Measurements from ENCODE around the gene PPP1CC.
A peak's percentile ranks its signal among the peaks of the same experiment; 100 is the strongest.

Gene PPP1CC

DNA sequence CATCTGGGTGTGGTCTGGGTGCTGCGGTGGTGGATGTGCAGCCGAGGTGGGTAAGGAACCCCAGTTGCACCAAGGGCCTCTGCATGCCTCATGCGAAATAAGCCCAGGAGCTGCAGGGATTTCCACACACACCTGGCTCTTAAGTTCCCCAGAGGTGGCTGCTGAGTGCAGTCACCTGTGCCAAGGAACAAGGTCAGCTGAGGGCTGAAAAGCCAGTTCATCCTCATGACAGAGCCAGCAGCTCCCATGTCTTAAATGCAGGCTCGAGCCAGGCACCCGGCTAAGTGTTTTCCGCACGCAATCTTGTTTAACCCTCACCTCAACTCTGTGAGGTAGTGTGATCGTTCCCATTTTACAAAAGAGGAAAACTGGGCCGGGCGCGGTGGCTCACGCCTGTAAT is 63.5 kb downstream of the PPP1CC start:
- Histone ChIP-seq H3K9ac (ENCODE audit: low read depth, low read length, poor library complexity, severe bottlenecking) (no peak overlapping the region), H3K4me2 (ENCODE audit: low read depth, low read length, poor library complexity, severe bottlenecking) (no peak overlapping the region), H3F3A (ENCODE audit: low read depth) (peaks cover 8% of the 10 kb centered on the region; the same call in 1 of the 2 replicates), H3K9me2 (replicated peaks; ENCODE audit: low read depth, low read length) (no peaks in the 10 kb centered on the region), H3K36me3 (ENCODE audit: insufficient read depth, low read length) (0 out of 2 replicates have a peak, but pooled peaks cover 3% of the 10 kb centered on the region), H3K4me1 (ENCODE audit: insufficient read depth, low read length, poor library complexity, severe bottlenecking) (peaks cover 13% of the 10 kb centered on the region), H2AFZ (ENCODE audit: low read length) (no peak overlapping the region), H3K27me3 (ENCODE audit: insufficient read depth, low read length, poor library complexity, severe bottlenecking) (no peaks in the 10 kb centered on the region), H3K79me2 (ENCODE audit: insufficient read depth, low read length) (no peaks in the 10 kb centered on the region), H4K20me1 (ENCODE audit: insufficient read depth, low read length, poor library complexity, severe bottlenecking) (no peaks in the 10 kb centered on the region), H3K9me3 (ENCODE audit: insufficient read depth, low read depth, low read length) (no peaks in the 10 kb centered on the region), H3K4me3 (ENCODE audit: low read length, poor library complexity, severe bottlenecking) (no peak overlapping the region)
- TF ChIP-seq EZH2phosphoT487 (IDR thresholded peaks at IDR 0.05; ENCODE audit: borderline replicate concordance), result no peak
- TF ChIP-seq, protein P1, sequence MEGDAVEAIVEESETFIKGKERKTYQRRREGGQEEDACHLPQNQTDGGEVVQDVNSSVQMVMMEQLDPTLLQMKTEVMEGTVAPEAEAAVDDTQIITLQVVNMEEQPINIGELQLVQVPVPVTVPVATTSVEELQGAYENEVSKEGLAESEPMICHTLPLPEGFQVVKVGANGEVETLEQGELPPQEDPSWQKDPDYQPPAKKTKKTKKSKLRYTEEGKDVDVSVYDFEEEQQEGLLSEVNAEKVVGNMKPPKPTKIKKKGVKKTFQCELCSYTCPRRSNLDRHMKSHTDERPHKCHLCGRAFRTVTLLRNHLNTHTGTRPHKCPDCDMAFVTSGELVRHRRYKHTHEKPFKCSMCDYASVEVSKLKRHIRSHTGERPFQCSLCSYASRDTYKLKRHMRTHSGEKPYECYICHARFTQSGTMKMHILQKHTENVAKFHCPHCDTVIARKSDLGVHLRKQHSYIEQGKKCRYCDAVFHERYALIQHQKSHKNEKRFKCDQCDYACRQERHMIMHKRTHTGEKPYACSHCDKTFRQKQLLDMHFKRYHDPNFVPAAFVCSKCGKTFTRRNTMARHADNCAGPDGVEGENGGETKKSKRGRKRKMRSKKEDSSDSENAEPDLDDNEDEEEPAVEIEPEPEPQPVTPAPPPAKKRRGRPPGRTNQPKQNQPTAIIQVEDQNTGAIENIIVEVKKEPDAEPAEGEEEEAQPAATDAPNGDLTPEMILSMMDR (conservative IDR thresholded peaks at IDR 0.05; ENCODE audit: low read length), result no peak

DNA sequence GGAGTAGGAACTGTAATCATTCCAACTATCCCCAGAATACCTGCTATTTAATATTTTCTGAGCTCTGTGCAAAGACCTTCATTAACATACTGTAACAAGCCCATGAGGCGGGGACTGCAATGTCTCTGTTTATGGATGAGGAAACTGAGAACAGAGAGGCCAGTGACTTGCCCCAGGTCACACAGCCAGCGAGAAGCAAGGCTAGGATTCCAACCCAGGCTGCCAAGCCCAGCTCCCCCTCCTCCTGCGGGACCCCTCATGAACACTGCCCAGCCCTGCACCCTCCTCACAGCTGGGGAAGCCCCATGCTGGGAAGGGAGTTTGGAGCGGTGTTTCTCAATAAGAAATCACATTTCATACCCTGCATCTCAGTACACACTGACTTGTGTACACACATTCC is 64.7 kb downstream of the PPP1CC start:
- H3K4me2 ChIP-seq (ENCODE audit: low read depth, low read length, poor library complexity, severe bottlenecking), result peak overlapping the region; percentile 63
- 0 out of 2 replicates have a peak, but pooled peaks cover 3% of the 10 kb centered on the region for H3K36me3 ChIP-seq (ENCODE audit: insufficient read depth, low read length)
- no peaks in the 10 kb centered on the region for H3K79me2 ChIP-seq (ENCODE audit: insufficient read depth, low read length)
- H3K9ac ChIP-seq (ENCODE audit: low read depth, low read length, poor library complexity, severe bottlenecking), result no peak overlapping the region
- no peaks in the 10 kb centered on the region for H4K20me1 ChIP-seq (ENCODE audit: insufficient read depth, low read length, poor library complexity, severe bottlenecking)
- no peak overlapping the region for H2AFZ ChIP-seq (ENCODE audit: low read length)
- H3K9me2 ChIP-seq (replicated peaks; ENCODE audit: low read depth, low read length), result no peaks in the 10 kb centered on the region
- TF ChIP-seq, protein P1 (conservative IDR thresholded peaks at IDR 0.05; ENCODE audit: low read length), result no peak
- no peak for TF ChIP-seq EZH2phosphoT487 (IDR thresholded peaks at IDR 0.05; ENCODE audit: borderline replicate concordance)
- peaks cover 13% of the 10 kb centered on the region for H3K4me1 ChIP-seq (ENCODE audit: insufficient read depth, low read length, poor library complexity, severe bottlenecking)
- no peaks in the 10 kb centered on the region for H3K27me3 ChIP-seq (ENCODE audit: insufficient read depth, low read length, poor library complexity, severe bottlenecking)
- H3K9me3 ChIP-seq (ENCODE audit: insufficient read depth, low read depth, low read length), result no peaks in the 10 kb centered on the region
- peak overlapping the region; percentile 18 for H3K4me3 ChIP-seq (ENCODE audit: low read length, poor library complexity, severe bottlenecking)
- H3F3A ChIP-seq (ENCODE audit: low read depth), result peaks cover 8% of the 10 kb centered on the region; the same call in 1 of the 2 replicates

DNA sequence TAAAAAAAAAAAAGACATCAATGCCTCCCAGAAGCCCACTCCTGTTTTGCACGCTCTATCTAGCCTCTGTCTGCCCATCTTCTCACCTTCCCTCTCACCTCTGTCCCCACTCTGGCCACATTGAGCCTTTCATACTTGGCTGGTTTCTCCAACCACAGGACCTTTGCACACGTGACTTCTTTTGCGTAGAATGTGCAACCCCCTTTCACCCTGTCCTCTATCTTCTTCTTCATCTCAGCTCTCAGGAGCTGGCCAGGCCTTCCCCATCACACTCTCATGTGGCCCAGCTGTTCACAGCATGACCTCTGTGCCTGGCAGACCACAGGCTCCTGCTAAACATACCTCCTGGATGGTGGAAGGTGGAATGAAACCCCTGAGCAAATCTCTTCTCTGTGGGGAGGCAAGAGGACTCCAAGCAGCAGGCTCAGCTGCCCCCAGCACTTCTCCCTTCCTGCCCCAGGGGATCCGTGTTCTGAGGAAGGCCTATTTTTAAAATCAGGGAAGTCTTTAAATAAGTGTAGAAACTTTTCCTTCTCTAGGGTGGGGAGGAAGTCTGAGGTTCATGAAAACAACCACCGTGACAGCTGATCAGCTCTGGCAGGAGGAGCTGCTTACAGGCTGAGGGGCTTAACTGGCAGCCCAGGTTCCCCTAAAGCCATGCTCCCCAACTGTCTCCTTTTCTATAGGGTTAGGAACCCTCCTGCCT is 65.3 kb downstream of the PPP1CC start:
- H3K4me1 ChIP-seq (ENCODE audit: insufficient read depth, low read length, poor library complexity, severe bottlenecking), result peaks cover 13% of the 10 kb centered on the region
- 0 out of 2 replicates have a peak, but pooled peaks cover 3% of the 10 kb centered on the region for H3K36me3 ChIP-seq (ENCODE audit: insufficient read depth, low read length)
- no peak overlapping the region for H3K9ac ChIP-seq (ENCODE audit: low read depth, low read length, poor library complexity, severe bottlenecking)
- H4K20me1 ChIP-seq (ENCODE audit: insufficient read depth, low read length, poor library complexity, severe bottlenecking), result no peaks in the 10 kb centered on the region
- no peaks in the 10 kb centered on the region for H3K27me3 ChIP-seq (ENCODE audit: insufficient read depth, low read length, poor library complexity, severe bottlenecking)
- H3F3A ChIP-seq (ENCODE audit: low read depth), result peaks cover 8% of the 10 kb centered on the region; the same call in 1 of the 2 replicates
- H2AFZ ChIP-seq (ENCODE audit: low read length), result no peak overlapping the region
- no peaks in the 10 kb centered on the region for H3K9me3 ChIP-seq (ENCODE audit: insufficient read depth, low read depth, low read length)
- peak overlapping the region; percentile 63 for H3K4me2 ChIP-seq (ENCODE audit: low read depth, low read length, poor library complexity, severe bottlenecking)
- TF ChIP-seq, protein P1 (conservative IDR thresholded peaks at IDR 0.05; ENCODE audit: low read length), result no peak
- no peak for TF ChIP-seq EZH2phosphoT487 (IDR thresholded peaks at IDR 0.05; ENCODE audit: borderline replicate concordance)
- no peaks in the 10 kb centered on the region for H3K79me2 ChIP-seq (ENCODE audit: insufficient read depth, low read length)
- H3K4me3 ChIP-seq (ENCODE audit: low read length, poor library complexity, severe bottlenecking), result peak overlapping the region; percentile 18
- no peaks in the 10 kb centered on the region for H3K9me2 ChIP-seq (replicated peaks; ENCODE audit: low read depth, low read length)
